Astrocyte (in vitro differentiated cells and primary cell): Measurements from ENCODE around the gene R3HCC1L. TPM values are rescaled to one million over a fixed set of nuclear protein-coding genes. Genes with fewer than 3 reads are reported as not detected.
"Not testable (repeated sequence)": the region's sequence is repeated elsewhere in the genome, so short reads cannot be mapped to it uniquely, and the experiment has no call there.

Source experiments
- DNase-seq: peaks from one replicate; pipeline ENCODE4 v3.0.0-alpha.2; 2010; ENCODE audit warnings: low read depth
- FAIRE-seq: peaks from 2 replicates; lab custom pipeline; 2011; peaks lifted over from hg19 to GRCh38; lab: Jason Lieb, UNC
- H2AFZ ChIP-seq: 2 replicates; pipeline ENCODE4 v1.6.0; 2012; ENCODE audit warnings: low read depth, low read length, inconsistent platforms
- H3K27ac ChIP-seq: 2 replicates; pipeline ENCODE4 v1.5.1; 2011; ENCODE audit warnings: low read depth, low read length, inconsistent platforms
- H3K27me3 ChIP-seq: 2 replicates; pipeline ENCODE4 v1.6.0; 2011; ENCODE audit warnings: low read length, inconsistent platforms; ENCODE audit not compliant: insufficient read depth
- H3K36me3 ChIP-seq: 2 replicates; pipeline ENCODE4 v1.5.1; 2011; ENCODE audit warnings: low read length, inconsistent platforms; ENCODE audit not compliant: insufficient read depth
- H3K4me1 ChIP-seq: 2 replicates; pipeline ENCODE4 v1.5.1; 2011; ENCODE audit warnings: low read length, inconsistent platforms; ENCODE audit not compliant: insufficient read depth
- H3K4me2 ChIP-seq: 2 replicates; pipeline ENCODE4 v1.6.0; 2012; ENCODE audit warnings: low read length, inconsistent platforms
- H3K4me3 ChIP-seq: 2 replicates; pipeline ENCODE4 v1.5.1; 2011; ENCODE audit warnings: low read depth, mild to moderate bottlenecking, low read length, inconsistent platforms; ENCODE audit not compliant: insufficient read depth
- H3K79me2 ChIP-seq: 2 replicates; pipeline ENCODE4 v1.6.0; 2012; ENCODE audit warnings: mild to moderate bottlenecking, low read length, inconsistent platforms; ENCODE audit not compliant: insufficient read depth
- H3K9ac ChIP-seq: 2 replicates; pipeline ENCODE4 v1.6.0; 2012; ENCODE audit warnings: mild to moderate bottlenecking, low read length, inconsistent platforms
- H3K9me3 ChIP-seq: 2 replicates; pipeline ENCODE4 v1.5.1; 2012; ENCODE audit warnings: low read depth, mild to moderate bottlenecking, low read length, inconsistent platforms; ENCODE audit not compliant: insufficient read depth
- H4K20me1 ChIP-seq: 2 replicates; pipeline ENCODE4 v1.6.0; 2012; ENCODE audit warnings: low read length, inconsistent platforms; ENCODE audit not compliant: insufficient read depth
- H3K27ac Mint-ChIP-seq: one replicate; pipeline ENCODE4 v1.8.0; 2021; ENCODE audit warnings: mild to moderate bottlenecking, mixed read lengths; ENCODE audit not compliant: unreplicated experiment
- H3K27me3 Mint-ChIP-seq: one replicate; pipeline ENCODE4 v1.8.0; 2021; ENCODE audit warnings: low read depth, mixed read lengths; ENCODE audit not compliant: unreplicated experiment
- H3K36me3 Mint-ChIP-seq: one replicate; pipeline ENCODE4 v1.8.0; 2021; ENCODE audit warnings: low read depth, mixed read lengths; ENCODE audit not compliant: unreplicated experiment
- H3K4me1 Mint-ChIP-seq: one replicate; pipeline ENCODE4 v1.8.0; 2021; ENCODE audit warnings: low read depth, mixed read lengths; ENCODE audit not compliant: unreplicated experiment
- H3K4me3 Mint-ChIP-seq: one replicate; pipeline ENCODE4 v1.8.0; 2021; ENCODE audit warnings: mild to moderate bottlenecking, moderate library complexity, mixed read lengths; ENCODE audit not compliant: unreplicated experiment
- H3K9me3 Mint-ChIP-seq: one replicate; pipeline ENCODE4 v1.8.0; 2021; ENCODE audit warnings: mild to moderate bottlenecking, mixed read lengths; ENCODE audit not compliant: unreplicated experiment
- EZH2 ChIP-seq: IDR thresholded peaks from 2 replicates; pipeline ENCODE4 v1.6.1; 2012; ENCODE audit warnings: mild to moderate bottlenecking, low read length, inconsistent platforms; ENCODE audit not compliant: insufficient read depth
- total RNA-seq: library from RNA; stranded (reverse); gene quantifications from 2 replicates; pipeline ENCODE4 v1.2.1, GENCODE V29; 2021
- TF ChIP-seq, protein P1 (sequence below): IDR thresholded peaks from 2 replicates; pipeline ENCODE4 v1.5.1; 2011; ENCODE audit warnings: low read depth, mild to moderate bottlenecking, inconsistent platforms, low read length, moderate library complexity; ENCODE audit not compliant: insufficient read depth

R3HCC1L gene
- total RNA-seq, 1 donor from 2014 or later, result 19.9 TPM

DNA sequence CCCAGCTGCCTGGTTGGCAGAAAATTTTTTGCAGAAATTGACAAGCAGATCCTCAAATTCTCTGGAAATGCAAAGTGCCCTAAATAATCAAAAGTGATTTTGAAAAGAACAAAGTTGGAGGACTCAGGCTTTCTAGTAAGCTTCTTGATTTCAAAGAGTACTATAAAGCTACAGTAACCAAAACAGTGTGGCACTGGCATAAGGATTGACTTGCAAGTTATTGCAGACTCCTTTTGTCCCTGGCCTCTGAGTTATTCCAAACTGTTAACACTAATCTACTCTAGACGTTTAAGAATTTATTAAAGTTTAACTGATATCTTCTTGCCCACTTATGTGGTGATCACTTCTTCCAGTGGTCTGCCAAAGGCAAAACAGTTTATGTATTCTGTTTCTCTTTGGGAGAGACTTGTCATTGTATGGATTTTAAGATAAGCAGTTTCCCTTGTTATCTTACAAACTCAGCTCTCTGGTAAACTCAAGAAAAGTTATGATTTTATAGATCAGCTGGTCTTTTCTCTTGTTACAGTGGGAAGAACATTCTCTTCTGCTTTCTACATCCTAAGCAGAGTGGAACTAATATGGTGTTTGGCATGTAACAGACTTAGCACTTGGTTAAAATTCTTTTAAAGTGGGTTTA lies 92.2 kb downstream of the R3HCC1L start:
- DNase-seq, result no peak
- TF ChIP-seq, protein P1, sequence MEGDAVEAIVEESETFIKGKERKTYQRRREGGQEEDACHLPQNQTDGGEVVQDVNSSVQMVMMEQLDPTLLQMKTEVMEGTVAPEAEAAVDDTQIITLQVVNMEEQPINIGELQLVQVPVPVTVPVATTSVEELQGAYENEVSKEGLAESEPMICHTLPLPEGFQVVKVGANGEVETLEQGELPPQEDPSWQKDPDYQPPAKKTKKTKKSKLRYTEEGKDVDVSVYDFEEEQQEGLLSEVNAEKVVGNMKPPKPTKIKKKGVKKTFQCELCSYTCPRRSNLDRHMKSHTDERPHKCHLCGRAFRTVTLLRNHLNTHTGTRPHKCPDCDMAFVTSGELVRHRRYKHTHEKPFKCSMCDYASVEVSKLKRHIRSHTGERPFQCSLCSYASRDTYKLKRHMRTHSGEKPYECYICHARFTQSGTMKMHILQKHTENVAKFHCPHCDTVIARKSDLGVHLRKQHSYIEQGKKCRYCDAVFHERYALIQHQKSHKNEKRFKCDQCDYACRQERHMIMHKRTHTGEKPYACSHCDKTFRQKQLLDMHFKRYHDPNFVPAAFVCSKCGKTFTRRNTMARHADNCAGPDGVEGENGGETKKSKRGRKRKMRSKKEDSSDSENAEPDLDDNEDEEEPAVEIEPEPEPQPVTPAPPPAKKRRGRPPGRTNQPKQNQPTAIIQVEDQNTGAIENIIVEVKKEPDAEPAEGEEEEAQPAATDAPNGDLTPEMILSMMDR, result no peak
- no peak for TF ChIP-seq EZH2
- H3K79me2 ChIP-seq, result peaks cover 19% of the 10 kb centered on the region
- no peak overlapping the region for H3K4me3 ChIP-seq
- H3K4me2 ChIP-seq, result no peak overlapping the region
- H2AFZ ChIP-seq, result no peak overlapping the region
- no peak overlapping the region for H3K27ac Mint-ChIP-seq
- no peak overlapping the region for H3K4me3 Mint-ChIP-seq
- H3K4me1 Mint-ChIP-seq, result no peaks in the 10 kb centered on the region
- H3K9ac ChIP-seq, result no peak overlapping the region
- no peak for FAIRE-seq
- H3K9me3 Mint-ChIP-seq, result peaks cover 18% of the 10 kb centered on the region
- no peak overlapping the region for H3K27ac ChIP-seq
- H3K36me3 Mint-ChIP-seq, result peaks cover 15% of the 10 kb centered on the region
- H3K9me3 ChIP-seq, result no peaks in the 10 kb centered on the region
- H3K4me1 ChIP-seq, result no peaks in the 10 kb centered on the region
- peaks cover 18% of the 10 kb centered on the region for H4K20me1 ChIP-seq
- no peaks in the 10 kb centered on the region for H3K36me3 ChIP-seq
- H3K27me3 ChIP-seq, result no peaks in the 10 kb centered on the region
- H3K27me3 Mint-ChIP-seq, result no peaks in the 10 kb centered on the region

DNA sequence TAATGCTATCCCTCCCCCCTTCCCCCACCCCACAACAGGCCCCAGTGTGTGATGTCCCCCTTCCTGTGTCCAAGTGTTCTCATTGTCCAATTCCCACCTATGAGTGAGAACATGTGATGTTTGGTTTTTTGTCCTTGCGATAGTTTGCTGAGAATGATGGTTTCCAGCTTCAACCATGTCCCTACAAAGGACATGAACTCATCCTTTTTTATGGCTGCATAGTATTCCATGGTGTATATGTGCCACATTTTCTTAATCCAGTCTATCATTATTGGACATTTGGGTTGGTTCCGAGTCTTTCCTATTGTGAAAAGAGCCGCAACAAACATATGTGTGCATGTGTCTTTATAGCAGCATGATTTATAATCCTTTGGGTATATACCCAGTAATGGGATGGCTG lies 93.3 kb downstream of the R3HCC1L start:
- H3K27ac Mint-ChIP-seq, H3K4me1 Mint-ChIP-seq, H3K4me2 ChIP-seq, H3K4me1 ChIP-seq, H3K9me3 ChIP-seq, H3K36me3 ChIP-seq, H2AFZ ChIP-seq, DNase-seq, H3K9ac ChIP-seq, H3K4me3 ChIP-seq, H3K27me3 Mint-ChIP-seq, H3K4me3 Mint-ChIP-seq, H3K27ac ChIP-seq, H3K27me3 ChIP-seq, FAIRE-seq: not testable (repeated sequence)
- Mint-ChIP-seq H3K9me3 (peaks cover 15% of the 10 kb centered on the region), H3K36me3 (peaks cover 16% of the 10 kb centered on the region)
- H3K79me2 ChIP-seq, result peaks cover 19% of the 10 kb centered on the region
- peaks cover 18% of the 10 kb centered on the region for H4K20me1 ChIP-seq

GRCh38 chr10:98228266-98228665 lies 93.8 kb downstream of the R3HCC1L start:
- not testable (repeated sequence) for H3K4me1 Mint-ChIP-seq, H3K4me3 ChIP-seq, H3K9ac ChIP-seq, H2AFZ ChIP-seq, H3K4me1 ChIP-seq, H3K4me3 Mint-ChIP-seq, H3K27ac ChIP-seq, H3K27ac Mint-ChIP-seq, H3K4me2 ChIP-seq, H3K27me3 ChIP-seq, FAIRE-seq, H3K9me3 ChIP-seq, H3K36me3 ChIP-seq, DNase-seq, H3K27me3 Mint-ChIP-seq
- Histone ChIP-seq H3K79me2 (peaks cover 17% of the 10 kb centered on the region), H4K20me1 (peaks cover 17% of the 10 kb centered on the region)
- H3K9me3 Mint-ChIP-seq, result peaks cover 15% of the 10 kb centered on the region
- H3K36me3 Mint-ChIP-seq, result peaks cover 15% of the 10 kb centered on the region
